Mesendoderm (in vitro differentiated cells): ENCODE measurements around the gene SCN8A.

ENCODE experiments used
- DNase-seq: peaks from one replicate; pipeline ENCODE4 v3.0.0; 2013
- H2AK5ac ChIP-seq: 2 replicates; pipeline ENCODE4 v1.6.1; 2013; ENCODE audit warnings: low read length, inconsistent platforms
- H2BK120ac ChIP-seq: 2 replicates; pipeline ENCODE4 v1.6.1; 2013; ENCODE audit warnings: low read depth, mild to moderate bottlenecking, low read length, moderate library complexity, mixed read lengths
- H2BK15ac ChIP-seq: replicated peaks from 2 replicates; pipeline ENCODE4 v1.6.1; 2013; ENCODE audit warnings: low read depth, mild to moderate bottlenecking, moderate library complexity
- H2BK5ac ChIP-seq: 2 replicates; pipeline ENCODE4 v1.6.1; 2013; ENCODE audit warnings: low read length, inconsistent platforms
- H3K18ac ChIP-seq: 2 replicates; pipeline ENCODE4 v1.6.1; 2013; ENCODE audit warnings: mild to moderate bottlenecking, low read length, mixed read lengths
- H3K23ac ChIP-seq: one replicate; pipeline ENCODE4 v1.6.1; 2013; ENCODE audit warnings: low read length
- H3K27ac ChIP-seq: 2 replicates; pipeline ENCODE4 v1.5.1; 2013; ENCODE audit warnings: low read depth, mild to moderate bottlenecking, inconsistent platforms, low read length, moderate library complexity
- H3K27me3 ChIP-seq: 2 replicates; pipeline ENCODE4 v1.6.1; 2013; ENCODE audit warnings: low read length, control low read depth, mild to moderate bottlenecking, inconsistent platforms; ENCODE audit not compliant: insufficient read depth, poor library complexity
- H3K36me3 ChIP-seq: 2 replicates; pipeline ENCODE4 v1.6.1; 2013; ENCODE audit warnings: low read length, inconsistent platforms; ENCODE audit not compliant: control insufficient read depth, insufficient read depth
- H3K4ac ChIP-seq: one replicate; pipeline ENCODE4 v1.6.1; 2013; ENCODE audit warnings: low read depth, mild to moderate bottlenecking, low read length, moderate library complexity
- H3K4me1 ChIP-seq: 2 replicates; pipeline ENCODE4 v1.6.1; 2013; ENCODE audit warnings: low read depth, low read length, inconsistent platforms; ENCODE audit not compliant: control insufficient read depth
- H3K4me2 ChIP-seq: 2 replicates; pipeline ENCODE4 v1.6.1; 2013; ENCODE audit warnings: low read length
- H3K4me3 ChIP-seq: 2 replicates; pipeline ENCODE4 v1.5.1; 2013; ENCODE audit warnings: mild to moderate bottlenecking, low read length
- H3K56ac ChIP-seq: one replicate; pipeline ENCODE4 v1.6.1; 2013; ENCODE audit warnings: low read length
- H3K79me1 ChIP-seq: 2 replicates; pipeline ENCODE4 v1.6.1; 2013; ENCODE audit warnings: low read length, inconsistent platforms
- H3K79me2 ChIP-seq: 2 replicates; pipeline ENCODE4 v1.6.1; 2013; ENCODE audit warnings: mild to moderate bottlenecking, low read length; ENCODE audit not compliant: control insufficient read depth, insufficient read depth
- H3K9ac ChIP-seq: 2 replicates; pipeline ENCODE4 v1.6.1; 2013; ENCODE audit warnings: low read length, inconsistent platforms
- H4K5ac ChIP-seq: one replicate; pipeline ENCODE4 v1.6.1; 2013; ENCODE audit warnings: low read length
- H4K8ac ChIP-seq: one replicate; pipeline ENCODE4 v1.6.1; 2013; ENCODE audit warnings: low read depth, mild to moderate bottlenecking, control low read depth, low read length, moderate library complexity
- WGBS: extraction: QIAGEN DNeasy Blood & Tissue Kit; methylation state at CpG from one replicate; pipeline ENCODE4 v1.1.7; 2013; ENCODE audit warnings: low lambda C conversion rate, missing lambda C conversion rate; ENCODE audit not compliant: insufficient coverage; ENCODE audit errors: extremely low coverage; 5-methylcytosine and 5-hydroxymethylcytosine counted together

Gene SCN8A

GRCh38 chr12:51836041-51836826, 245.2 kb downstream of the SCN8A start:
- H4K5ac ChIP-seq, result no peak overlapping the region
- H3K36me3 ChIP-seq, result no peaks in the 10 kb centered on the region
- no peak overlapping the region for H3K23ac ChIP-seq
- H3K79me2 ChIP-seq, result no peaks in the 10 kb centered on the region
- H3K4me2 ChIP-seq, result no peak overlapping the region
- H3K79me1 ChIP-seq, result no peaks in the 10 kb centered on the region
- H3K18ac ChIP-seq, result no peak overlapping the region
- H3K27me3 ChIP-seq, result no peaks in the 10 kb centered on the region
- no peak overlapping the region for H2BK5ac ChIP-seq
- H2AK5ac ChIP-seq, result no peak overlapping the region
- no peak overlapping the region for H2BK120ac ChIP-seq
- H3K4me1 ChIP-seq, result no peaks in the 10 kb centered on the region
- H3K9ac ChIP-seq, result no peak overlapping the region
- H3K27ac ChIP-seq, result no peak overlapping the region
- no peak overlapping the region for H2BK15ac ChIP-seq
- peak; percentile 80 for DNase-seq
- no peak overlapping the region for H4K8ac ChIP-seq
- H3K56ac ChIP-seq, result no peak overlapping the region
- WGBS, result no CpG with 5 or more reads among the region's 13 CpGs
- H3K4me3 ChIP-seq, result no peak overlapping the region
- no peak overlapping the region for H3K4ac ChIP-seq

DNA sequence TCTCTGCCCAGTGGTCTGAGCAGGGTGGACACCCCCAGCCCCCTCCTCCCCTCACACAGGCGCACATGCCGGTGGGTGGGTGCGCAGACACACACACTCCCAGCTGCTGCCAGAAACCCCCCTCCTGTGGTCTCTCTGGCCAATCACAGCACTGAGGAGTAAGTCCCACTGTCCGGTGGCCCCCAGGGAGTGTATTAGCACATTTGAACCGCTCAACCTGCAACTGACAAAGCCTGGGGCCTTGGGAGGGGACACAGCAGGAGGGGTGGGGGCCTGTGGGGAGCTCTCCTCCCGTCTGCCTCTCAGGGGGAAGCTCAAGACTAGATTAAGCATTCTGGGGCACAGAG, 245.8 kb downstream of the SCN8A start:
- H3K4me3 ChIP-seq, result no peak overlapping the region
- no peak overlapping the region for H3K4ac ChIP-seq
- DNase-seq, result no peak
- H3K79me1 ChIP-seq, result no peaks in the 10 kb centered on the region
- H3K4me1 ChIP-seq, result no peaks in the 10 kb centered on the region
- H3K56ac ChIP-seq, result no peak overlapping the region
- WGBS, result no CpG with 5 or more reads among the region's 6 CpGs
- no peak overlapping the region for H3K18ac ChIP-seq
- H2BK15ac ChIP-seq, result no peak overlapping the region
- H3K79me2 ChIP-seq, result no peaks in the 10 kb centered on the region
- H3K27ac ChIP-seq, result no peak overlapping the region
- no peak overlapping the region for H2BK5ac ChIP-seq
- no peak overlapping the region for H3K4me2 ChIP-seq
- H3K27me3 ChIP-seq, result no peaks in the 10 kb centered on the region
- H2BK120ac ChIP-seq, result no peak overlapping the region
- no peak overlapping the region for H4K8ac ChIP-seq
- no peaks in the 10 kb centered on the region for H3K36me3 ChIP-seq
- no peak overlapping the region for H3K9ac ChIP-seq
- no peak overlapping the region for H2AK5ac ChIP-seq
- no peak overlapping the region for H4K5ac ChIP-seq
- no peak overlapping the region for H3K23ac ChIP-seq

GRCh38 chr12:51837286-51837685, 246.3 kb downstream of the SCN8A start:
- Histone ChIP-seq H2BK15ac (no peak overlapping the region), H3K9ac (no peak overlapping the region), H3K4me3 (no peak overlapping the region), H4K5ac (no peak overlapping the region), H3K56ac (peak overlapping the region; percentile 34), H3K4ac (no peak overlapping the region), H3K79me2 (no peaks in the 10 kb centered on the region), H3K4me1 (no peaks in the 10 kb centered on the region), H3K27ac (no peak overlapping the region), H3K23ac (no peak overlapping the region), H2BK120ac (no peak overlapping the region), H3K27me3 (no peaks in the 10 kb centered on the region), H2BK5ac (no peak overlapping the region), H2AK5ac (no peak overlapping the region), H3K18ac (no peak overlapping the region), H3K79me1 (no peaks in the 10 kb centered on the region), H4K8ac (no peak overlapping the region), H3K4me2 (no peak overlapping the region), H3K36me3 (no peaks in the 10 kb centered on the region)
- WGBS, result no CpG with 5 or more reads among the region's 7 CpGs
- DNase-seq, result no peak

GRCh38 chr12:51838036-51838435, 247.0 kb downstream of the SCN8A start:
- H3K4me2 ChIP-seq, result no peak overlapping the region
- H2BK120ac ChIP-seq, result no peak overlapping the region
- H3K27ac ChIP-seq, result no peak overlapping the region
- no peak overlapping the region for H2AK5ac ChIP-seq
- H2BK5ac ChIP-seq, result no peak overlapping the region
- no CpG with 5 or more reads among the region's 4 CpGs for WGBS
- H3K79me2 ChIP-seq, result no peaks in the 10 kb centered on the region
- H3K27me3 ChIP-seq, result no peaks in the 10 kb centered on the region
- H2BK15ac ChIP-seq, result no peak overlapping the region
- H3K23ac ChIP-seq, result no peak overlapping the region
- DNase-seq, result no peak
- no peak overlapping the region for H3K18ac ChIP-seq
- H3K9ac ChIP-seq, result no peak overlapping the region
- H3K4me3 ChIP-seq, result no peak overlapping the region
- H3K79me1 ChIP-seq, result no peaks in the 10 kb centered on the region
- no peak overlapping the region for H3K4ac ChIP-seq
- H4K5ac ChIP-seq, result no peak overlapping the region
- no peaks in the 10 kb centered on the region for H3K4me1 ChIP-seq
- no peak overlapping the region for H4K8ac ChIP-seq
- H3K36me3 ChIP-seq, result no peaks in the 10 kb centered on the region
- no peak overlapping the region for H3K56ac ChIP-seq

GRCh38 chr12:51838762-51839161, 247.7 kb downstream of the SCN8A start:
- H3K4me2 ChIP-seq, result no peak overlapping the region
- H3K23ac ChIP-seq, result no peak overlapping the region
- no peak overlapping the region for H3K18ac ChIP-seq
- no peak overlapping the region for H2BK5ac ChIP-seq
- H3K27ac ChIP-seq, result no peak overlapping the region
- no peak overlapping the region for H2BK15ac ChIP-seq
- no peak for DNase-seq
- no peak overlapping the region for H4K5ac ChIP-seq
- no peak overlapping the region for H3K9ac ChIP-seq
- H3K4me3 ChIP-seq, result no peak overlapping the region
- no CpG with 5 or more reads among the region's 4 CpGs for WGBS
- no peaks in the 10 kb centered on the region for H3K79me1 ChIP-seq
- H3K4ac ChIP-seq, result no peak overlapping the region
- H3K36me3 ChIP-seq, result no peaks in the 10 kb centered on the region
- H4K8ac ChIP-seq, result no peak overlapping the region
- H3K27me3 ChIP-seq, result no peaks in the 10 kb centered on the region
- H3K56ac ChIP-seq, result no peak overlapping the region
- H3K4me1 ChIP-seq, result no peaks in the 10 kb centered on the region
- H2AK5ac ChIP-seq, result no peak overlapping the region
- H3K79me2 ChIP-seq, result no peaks in the 10 kb centered on the region
- no peak overlapping the region for H2BK120ac ChIP-seq
